ENCODE results near the gene IL2. TPM values are rescaled to one million over a fixed set of nuclear protein-coding genes. Genes with fewer than 3 reads are reported as not detected.
A peak's percentile ranks its signal among the peaks of the same experiment; 100 is the strongest.

The IL2 gene
- not detected for total RNA-seq (ENCODE audit: unreplicated experiment)
- long read RNA-seq: 0 reads

GRCh38 chr4:122456231-122457116, at the start of gene IL2:
Gene IL2 (minus strand): TSS chr4:122456725. CDS start chr4:122456440, 285 bp downstream.
- no peak for DNase-seq
- H3K27ac Mint-ChIP-seq (ENCODE audit: unreplicated experiment): no peak within 1 kb of the TSS
- no peaks in the 10 kb centered on the region for H3K9me3 Mint-ChIP-seq (ENCODE audit: unreplicated experiment)
- no peaks in the 10 kb centered on the region for H3K36me3 Mint-ChIP-seq (ENCODE audit: unreplicated experiment)
- TF ChIP-seq CTCF (IDR thresholded peaks at IDR 0.05; ENCODE audit: partially characterized antibody, unreplicated experiment): no peak
- no peak within 1 kb of the TSS for H3K4me3 Mint-ChIP-seq (ENCODE audit: unreplicated experiment)
- no peaks in the 10 kb centered on the region for H3K27me3 Mint-ChIP-seq (ENCODE audit: unreplicated experiment)
- H3K4me1 Mint-ChIP-seq (ENCODE audit: low read depth, unreplicated experiment): no peaks in the 10 kb centered on the region

- Mint-ChIP-seq H3K4me1 (ENCODE audit: low read depth, unreplicated experiment) (peaks cover 8% of the 10 kb centered on the region), H3K4me3 (ENCODE audit: unreplicated experiment) (no peak overlapping the region), H3K27ac (ENCODE audit: unreplicated experiment) (no peak overlapping the region), H3K27me3 (ENCODE audit: unreplicated experiment) (peaks cover 6% of the 10 kb centered on the region), H3K9me3 (ENCODE audit: unreplicated experiment) (no peaks in the 10 kb centered on the region), H3K36me3 (ENCODE audit: unreplicated experiment) (no peaks in the 10 kb centered on the region)
- no peak for DNase-seq
- no peak for TF ChIP-seq CTCF (IDR thresholded peaks at IDR 0.05; ENCODE audit: partially characterized antibody, unreplicated experiment)
These were observed 46.7 kb upstream of the IL2 start for GRCh38 chr4:122503214-122503613.

GRCh38 chr4:122500852-122501501, 44.5 kb upstream of the IL2 start:
- Mint-ChIP-seq H3K4me3 (ENCODE audit: unreplicated experiment) (no peak overlapping the region), H3K9me3 (ENCODE audit: unreplicated experiment) (no peaks in the 10 kb centered on the region), H3K27ac (ENCODE audit: unreplicated experiment) (peak overlapping the region; percentile 69), H3K4me1 (ENCODE audit: low read depth, unreplicated experiment) (peaks cover 8% of the 10 kb centered on the region), H3K36me3 (ENCODE audit: unreplicated experiment) (no peaks in the 10 kb centered on the region), H3K27me3 (ENCODE audit: unreplicated experiment) (peaks cover 6% of the 10 kb centered on the region)
- DNase-seq: peak; percentile 19
- TF ChIP-seq CTCF (IDR thresholded peaks at IDR 0.05; ENCODE audit: partially characterized antibody, unreplicated experiment): no peak

GRCh38 chr4:122489061-122489460, 32.5 kb upstream of the IL2 start:
- TF ChIP-seq CTCF (IDR thresholded peaks at IDR 0.05; ENCODE audit: partially characterized antibody, unreplicated experiment): no peak
- H3K9me3 Mint-ChIP-seq (ENCODE audit: unreplicated experiment): no peaks in the 10 kb centered on the region

GRCh38 chr4:122483481-122483880, 27.0 kb upstream of the IL2 start:
- no peak overlapping the region for H3K4me3 Mint-ChIP-seq (ENCODE audit: unreplicated experiment)
- DNase-seq: no peak
- no peaks in the 10 kb centered on the region for H3K4me1 Mint-ChIP-seq (ENCODE audit: low read depth, unreplicated experiment)
- no peak overlapping the region for H3K27ac Mint-ChIP-seq (ENCODE audit: unreplicated experiment)
- no peak for TF ChIP-seq CTCF (IDR thresholded peaks at IDR 0.05; ENCODE audit: partially characterized antibody, unreplicated experiment)
- H3K27me3 Mint-ChIP-seq (ENCODE audit: unreplicated experiment): no peaks in the 10 kb centered on the region
- H3K36me3 Mint-ChIP-seq (ENCODE audit: unreplicated experiment): no peaks in the 10 kb centered on the region
- H3K9me3 Mint-ChIP-seq (ENCODE audit: unreplicated experiment): peaks cover 2% of the 10 kb centered on the region

More at GRCh38 chr4:122489061-122489460, 32.5 kb upstream of the IL2 start:
- Mint-ChIP-seq H3K27ac (ENCODE audit: unreplicated experiment) (no peak overlapping the region), H3K4me3 (ENCODE audit: unreplicated experiment) (no peak overlapping the region), H3K36me3 (ENCODE audit: unreplicated experiment) (peaks cover 5% of the 10 kb centered on the region), H3K4me1 (ENCODE audit: low read depth, unreplicated experiment) (no peaks in the 10 kb centered on the region), H3K27me3 (ENCODE audit: unreplicated experiment) (no peaks in the 10 kb centered on the region)
- DNase-seq: no peak

All from glutamatergic neuron (in vitro differentiated cells).